ENCODE measurements around the gene PRM1.
A peak's percentile ranks its signal among the peaks of the same experiment; 100 is the strongest.

GRCh38 chr16:11306997-11307638 lies 26.0 kb upstream of the PRM1 start:
- peak; percentile 4; the same call in 1 of the 2 replicates for TF ChIP-seq ZNF232 (CRISPR knock-in tag; IDR thresholded peaks at IDR 0.05; ENCODE audit: borderline replicate concordance)
- no peak for TF ChIP-seq ZNF513 (CRISPR knock-in tag; conservative IDR thresholded peaks at IDR 0.05)
- no peak for TF ChIP-seq ZNF205 (CRISPR knock-in tag; IDR thresholded peaks at IDR 0.05)
- TF ChIP-seq FOXK1 (CRISPR knock-in tag; IDR thresholded peaks at IDR 0.05; ENCODE audit: borderline replicate concordance, low read depth), result peak; percentile 78
- TF ChIP-seq MYPOP (CRISPR knock-in tag; IDR thresholded peaks at IDR 0.05), result peak; percentile 60; the same call in 1 of the 2 replicates
- no peak for TF ChIP-seq ATRX (CRISPR knock-in tag; IDR thresholded peaks at IDR 0.05; ENCODE audit: borderline replicate concordance)
- TF ChIP-seq RFX1 (IDR thresholded peaks at IDR 0.05), result no peak
- no peak for TF ChIP-seq ZZZ3 (CRISPR knock-in tag; IDR thresholded peaks at IDR 0.05; ENCODE audit: borderline replicate concordance)
- TF ChIP-seq GMEB1 (CRISPR knock-in tag; IDR thresholded peaks at IDR 0.05; ENCODE audit: borderline replicate concordance), result no peak
- TF ChIP-seq ZNF512 (CRISPR knock-in tag; IDR thresholded peaks at IDR 0.05), result no peak
- TF ChIP-seq POLR2AphosphoS5 (IDR thresholded peaks at IDR 0.05; ENCODE audit: low read depth, low read length), result no peak
- no peak for TF ChIP-seq TEAD2 (CRISPR knock-in tag; IDR thresholded peaks at IDR 0.05)
- TF ChIP-seq CTCF (CRISPR knock-in tag; IDR thresholded peaks at IDR 0.05), result no peak
- peak; percentile 80; the same call in 1 of the 2 replicates for TF ChIP-seq THRA (CRISPR knock-in tag; IDR thresholded peaks at IDR 0.05; ENCODE audit: borderline replicate concordance)
